ENCODE results near the gene FRAS1.

GRCh38 chr4:78561677-78562076, 504.6 kb downstream of the FRAS1 start:
- TF ChIP-seq CTCF (IDR thresholded peaks at IDR 0.05) (no peak), POLR2A (IDR thresholded peaks at IDR 0.05) (no peak)

Data from right lobe of liver (tissue), 4 donors.